SH-SY5Y (cell line): ENCODE measurements around the gene PPP1R3E.

Source experiments
- GATA2 ChIP-seq: IDR thresholded peaks from 2 replicates; pipeline ENCODE4 v1.6.1; 2011; ENCODE audit warnings: mild to moderate bottlenecking, low read depth, low read length
- GATA3 ChIP-seq: IDR thresholded peaks from 2 replicates; pipeline ENCODE4 v1.6.1; 2011; ENCODE audit warnings: low read depth, mild to moderate bottlenecking, low read length, moderate library complexity

- TF ChIP-seq GATA3 (no peak), GATA2 (no peak)
Observed at GRCh38 chr14:23326491-23327332, 24.1 kb upstream of the PPP1R3E start.
